Hematopoietic multipotent progenitor cell (in vitro differentiated cells): ENCODE results near the gene SV2C. TPM values are rescaled to one million over a fixed set of nuclear protein-coding genes. Genes with fewer than 3 reads are reported as not detected.

Experiments used
- DNase-seq, 3 donors: peaks; one replicate each; pipeline ENCODE4 v3.0.0-alpha.2; 2011 to 2015; ENCODE audit warnings: low read depth in 2 of 3, low spot score in 2 of 3
- small RNA-seq: library from RNA; depleted of rRNA; stranded (forward); fragments of <200 nt; gene quantifications from one replicate; pipeline ENCODE3, GENCODE V24; 2012
- total RNA-seq: library from RNA; depleted of rRNA; stranded (reverse); fragments of >200 nt; gene quantifications from one replicate; pipeline ENCODE4 v1.2.3, GENCODE V29; 2012

The SV2C gene
- total RNA-seq, 1 donor, result under 0.01 TPM

DNA sequence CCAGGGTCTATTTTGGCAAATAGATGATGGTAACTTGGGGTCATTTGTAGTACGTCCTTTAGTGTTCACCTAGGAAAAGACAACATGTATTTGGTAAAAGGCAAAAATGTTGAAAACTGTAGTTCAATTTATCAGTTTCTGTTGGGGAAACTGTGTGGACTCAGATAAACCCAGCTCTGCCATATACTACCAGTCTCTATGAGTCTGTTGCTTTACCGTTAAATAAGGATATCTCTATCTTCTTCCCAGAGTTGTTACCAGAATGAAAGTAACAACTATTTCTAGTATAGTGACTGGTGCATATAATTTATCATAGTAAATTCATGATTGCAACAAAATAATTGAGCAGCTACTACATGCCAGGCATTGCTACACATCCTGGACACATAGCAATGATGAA is 316.1 kb downstream of the SV2C start:
- DNase-seq, result no peak

DNA sequence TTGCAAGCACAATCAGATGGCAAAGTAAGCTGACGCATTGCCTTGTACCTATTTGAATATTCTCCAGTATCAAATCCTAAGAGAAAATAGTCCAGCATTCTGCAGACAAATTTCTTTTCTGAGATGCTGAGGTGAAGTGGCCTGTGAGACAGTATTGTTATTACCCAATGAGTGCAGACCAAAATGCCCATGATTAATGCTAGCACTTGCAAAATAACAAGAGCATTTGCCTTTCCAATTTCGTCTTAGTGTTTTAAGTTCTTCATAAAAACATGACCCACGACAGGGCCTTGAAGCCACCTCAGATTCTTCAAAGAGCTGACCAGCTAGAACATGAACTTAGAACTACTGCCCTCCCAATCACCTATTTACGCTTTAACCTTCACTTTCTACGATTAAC is 317.3 kb downstream of the SV2C start:
- no peak for DNase-seq

DNA sequence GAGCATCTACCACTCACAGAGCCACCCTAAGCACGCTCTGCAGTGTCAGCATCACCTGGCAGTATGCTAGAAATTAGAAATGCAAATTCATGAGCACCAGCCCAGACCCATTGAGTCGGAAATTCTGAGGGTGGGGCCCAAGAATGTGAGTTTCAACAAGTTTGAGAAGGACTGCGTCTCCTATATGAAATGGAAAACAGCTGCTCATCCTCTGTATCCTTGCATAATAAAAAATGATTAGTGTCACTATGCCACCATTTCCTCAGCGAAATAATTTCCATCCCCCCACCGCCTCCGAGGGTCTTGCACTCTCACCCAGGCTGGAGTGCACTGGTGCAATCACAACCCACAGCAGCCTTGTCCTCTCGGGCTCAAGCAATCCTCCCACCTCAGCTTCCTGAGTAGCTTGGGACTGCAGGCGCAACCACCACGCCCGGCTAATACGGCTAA is 318.6 kb downstream of the SV2C start:
- no peak for DNase-seq

DNA sequence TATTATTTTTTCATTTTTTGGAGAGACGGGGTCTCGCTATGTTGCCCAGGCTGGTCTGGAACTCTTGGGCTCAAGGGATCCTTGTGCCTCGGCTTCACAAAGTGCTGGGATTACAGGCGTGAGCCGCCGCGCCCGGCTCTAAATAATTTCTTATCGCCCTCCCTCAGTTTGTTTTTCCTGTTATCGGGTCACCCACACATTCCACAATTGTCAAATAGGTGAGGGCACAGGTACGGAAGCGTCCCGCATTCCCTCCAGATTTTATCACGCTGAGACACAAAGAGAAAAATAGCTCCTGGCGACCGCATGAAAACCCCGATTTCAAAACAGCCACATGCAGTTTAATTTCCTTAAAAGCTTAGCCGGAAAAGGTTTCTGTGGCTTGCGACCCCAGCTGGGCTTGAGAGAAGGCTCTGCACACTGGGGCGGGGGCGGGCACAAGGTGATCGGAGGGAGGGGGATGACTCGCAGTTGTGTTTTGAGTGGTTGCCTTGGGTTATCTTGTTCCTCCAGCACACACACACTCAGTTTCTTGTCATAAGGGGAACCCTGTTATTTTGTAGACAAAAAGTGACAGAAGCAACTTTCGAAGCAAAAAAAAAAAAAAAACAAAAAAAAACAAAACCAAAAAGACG is 319.2 kb downstream of the SV2C start:
- peak; percentile 64 to 99 (median 98) for DNase-seq

DNA sequence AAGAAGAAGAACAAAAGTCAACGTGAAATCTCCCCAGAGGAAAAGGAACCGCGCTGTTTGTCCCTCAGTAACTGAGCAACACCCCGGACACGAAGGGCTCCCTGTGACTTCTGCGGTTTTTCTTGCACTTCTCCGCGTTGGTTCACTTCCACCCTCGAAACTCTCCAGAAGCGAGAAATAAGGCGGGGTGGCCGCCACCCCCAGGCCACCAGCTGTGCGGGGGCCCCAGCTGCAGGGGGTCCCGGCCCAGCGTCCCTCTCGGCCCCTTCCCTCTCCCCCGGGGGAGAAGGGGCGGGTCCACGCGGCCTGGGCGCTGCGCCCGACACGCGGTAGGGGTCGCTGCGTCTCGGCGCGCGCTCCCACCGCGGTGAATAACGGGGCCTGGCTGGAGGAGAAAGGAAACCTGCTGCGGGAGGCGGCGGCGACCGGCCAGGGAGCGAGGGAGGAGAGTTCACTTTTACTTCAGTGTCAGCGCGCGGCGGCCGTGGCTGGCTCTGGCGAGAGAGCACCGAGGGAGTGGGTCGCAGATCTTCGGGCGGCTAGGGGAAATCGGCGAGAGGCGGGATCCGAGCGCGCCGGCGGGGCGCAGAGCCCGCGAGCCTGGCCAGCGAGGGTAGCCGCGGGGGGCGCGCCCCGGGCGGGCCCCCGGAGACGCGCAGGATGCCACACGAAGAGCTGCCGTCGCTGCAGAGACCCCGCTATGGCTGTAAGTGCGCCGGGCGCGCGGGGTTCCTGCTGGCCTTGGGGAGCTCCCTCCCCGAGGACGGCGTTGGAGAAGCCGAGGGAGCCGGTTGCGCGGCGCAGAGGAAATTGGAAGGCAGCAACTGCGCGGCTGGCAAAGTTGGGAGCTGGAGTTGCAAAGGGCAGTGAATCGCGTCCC is 319.9 kb downstream of the SV2C start, which contains the start of gene IQGAP2:
Gene IQGAP2 (plus strand): TSS at position 400 of the 880 bp plus-strand sequence. CDS start 261 bp downstream, at position 661.
- DNase-seq, result peak; percentile 76 to 98 (median 96)

Small RNAs within 50 kb of the gene (small RNA-seq; reads per million reads assigned to genes)
- gene AC113404.2 (not detected), gene RNA5SP186 (not detected)
